ENCODE measurements around the gene PDE3B. TPM values are rescaled to one million over a fixed set of nuclear protein-coding genes. Genes with fewer than 3 reads are reported as not detected.

The PDE3B gene
- total RNA-seq, 1 experiment from 2014 or later: 4.8 TPM

DNA sequence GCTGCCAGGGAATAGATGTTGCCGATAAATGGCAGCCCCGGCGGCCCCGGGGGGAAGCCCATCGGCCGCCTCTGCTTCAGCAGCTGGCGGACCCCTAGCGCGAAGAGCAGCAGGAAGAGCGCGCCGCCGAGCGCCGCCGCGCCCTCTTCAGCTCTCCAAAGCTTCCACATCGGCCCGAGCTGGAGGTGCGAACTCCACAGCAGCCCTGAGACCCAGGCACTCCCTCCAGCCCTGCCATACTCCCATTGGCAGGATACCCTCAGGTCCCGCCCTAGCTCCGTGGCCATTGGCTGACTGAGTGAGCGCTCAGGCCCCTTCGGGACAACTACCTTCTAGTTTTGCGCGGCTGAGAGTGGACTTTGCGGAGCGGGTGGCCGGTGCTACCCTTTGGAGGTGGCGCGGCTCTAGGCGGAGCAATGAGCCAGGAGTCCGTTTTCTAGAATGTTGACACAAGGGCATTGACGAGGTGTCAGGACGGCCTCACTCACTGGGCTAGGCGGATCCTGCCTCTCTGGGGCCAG, 248.5 kb downstream of the PDE3B start, which contains the start of gene CYP2R1:
Gene CYP2R1 (minus strand): TSS at position 196 of the 521 bp plus-strand sequence. CDS start 26 bp downstream, at position 170.
- Histone ChIP-seq H3K4me3 (ENCODE audit: low read depth, low read length, poor library complexity, severe bottlenecking) (peak within 1 kb of the TSS; percentile 63), H3K27me3 (replicated peaks; ENCODE audit: insufficient read depth, low read depth, low read length, poor library complexity) (no peaks in the 10 kb centered on the region), H3K4me1 (ENCODE audit: insufficient read depth, low read length, poor library complexity, severe bottlenecking) (peaks cover 8% of the 10 kb centered on the region), H3K27ac (ENCODE audit: low read depth, low read length, poor library complexity, severe bottlenecking) (peak within 1 kb of the TSS; percentile 83), H3K9me3 (ENCODE audit: low read depth, low read length, poor library complexity, severe bottlenecking) (no peaks in the 10 kb centered on the region), H3K36me3 (ENCODE audit: insufficient read depth, low read length, poor library complexity, severe bottlenecking) (no peaks in the 10 kb centered on the region)
- DNase-seq (ENCODE audit: low spot score): peak; percentile 96
- ChIA-PET POLR2A (ENCODE audit: low non-redundant PET) (interaction anchor here (0.6 kb wide), 1 partner anchor 254 kb away, joined by 5 read pairs; no protein-coding TSS in a partner anchor), CTCF (interaction anchor here (1.7 kb wide), 1 partner anchor 16 kb away, joined by 14 read pairs; no protein-coding TSS in a partner anchor)
- BruUV-seq (replicated peaks): no TSS peak
- intact Hi-C loops (cut with micrococcal nuclease; ENCODE audit: unreplicated experiment): loop anchor here (5.0 kb wide), 1 partner anchor 370 kb away; the partner anchor contains the start of gene PSMA1
- TF ChIP-seq EZH2 (IDR thresholded peaks at IDR 0.05; ENCODE audit: borderline replicate concordance, low read depth, low read length, poor library complexity, severe bottlenecking): no peak
- TF ChIP-seq, protein P1, sequence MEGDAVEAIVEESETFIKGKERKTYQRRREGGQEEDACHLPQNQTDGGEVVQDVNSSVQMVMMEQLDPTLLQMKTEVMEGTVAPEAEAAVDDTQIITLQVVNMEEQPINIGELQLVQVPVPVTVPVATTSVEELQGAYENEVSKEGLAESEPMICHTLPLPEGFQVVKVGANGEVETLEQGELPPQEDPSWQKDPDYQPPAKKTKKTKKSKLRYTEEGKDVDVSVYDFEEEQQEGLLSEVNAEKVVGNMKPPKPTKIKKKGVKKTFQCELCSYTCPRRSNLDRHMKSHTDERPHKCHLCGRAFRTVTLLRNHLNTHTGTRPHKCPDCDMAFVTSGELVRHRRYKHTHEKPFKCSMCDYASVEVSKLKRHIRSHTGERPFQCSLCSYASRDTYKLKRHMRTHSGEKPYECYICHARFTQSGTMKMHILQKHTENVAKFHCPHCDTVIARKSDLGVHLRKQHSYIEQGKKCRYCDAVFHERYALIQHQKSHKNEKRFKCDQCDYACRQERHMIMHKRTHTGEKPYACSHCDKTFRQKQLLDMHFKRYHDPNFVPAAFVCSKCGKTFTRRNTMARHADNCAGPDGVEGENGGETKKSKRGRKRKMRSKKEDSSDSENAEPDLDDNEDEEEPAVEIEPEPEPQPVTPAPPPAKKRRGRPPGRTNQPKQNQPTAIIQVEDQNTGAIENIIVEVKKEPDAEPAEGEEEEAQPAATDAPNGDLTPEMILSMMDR (conservative IDR thresholded peaks at IDR 0.05; ENCODE audit: low read depth, low read length): no peak

DNA sequence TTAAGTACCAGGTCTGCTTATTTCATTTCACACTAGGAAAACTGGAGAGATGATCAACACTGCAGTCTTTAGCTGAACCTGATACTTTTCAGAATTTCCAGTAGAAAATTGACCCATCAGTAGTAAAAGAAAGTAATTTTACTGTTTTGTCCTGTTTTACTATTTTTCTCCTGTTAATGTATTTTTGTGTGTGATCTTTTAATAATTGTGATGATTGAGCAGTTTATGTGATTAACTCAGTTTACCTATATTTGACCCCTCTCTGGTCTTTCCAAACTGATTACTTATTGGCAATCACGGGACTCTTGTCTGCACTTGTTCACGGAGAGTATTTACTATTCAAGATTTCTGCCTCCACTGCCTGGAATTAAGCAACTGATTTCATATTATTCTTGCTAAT, 249.0 kb downstream of the PDE3B start:
- H3K36me3 ChIP-seq (ENCODE audit: insufficient read depth, low read length, poor library complexity, severe bottlenecking): no peaks in the 10 kb centered on the region
- POLR2A ChIA-PET (ENCODE audit: low non-redundant PET): interaction anchor here (0.6 kb wide), 1 partner anchor 255 kb away, joined by 5 read pairs; no protein-coding TSS in a partner anchor
- H3K4me3 ChIP-seq (ENCODE audit: low read depth, low read length, poor library complexity, severe bottlenecking): peak overlapping the region; percentile 63
- BruUV-seq (replicated peaks): TSS peak; percentile 52
- no peaks in the 10 kb centered on the region for H3K27me3 ChIP-seq (replicated peaks; ENCODE audit: insufficient read depth, low read depth, low read length, poor library complexity)
- peaks cover 8% of the 10 kb centered on the region for H3K4me1 ChIP-seq (ENCODE audit: insufficient read depth, low read length, poor library complexity, severe bottlenecking)
- TF ChIP-seq, protein P1 (conservative IDR thresholded peaks at IDR 0.05; ENCODE audit: low read depth, low read length): no peak
- no peak for TF ChIP-seq EZH2 (IDR thresholded peaks at IDR 0.05; ENCODE audit: borderline replicate concordance, low read depth, low read length, poor library complexity, severe bottlenecking)
- intact Hi-C loops (cut with micrococcal nuclease; ENCODE audit: unreplicated experiment): loop anchor here (5.0 kb wide), 1 partner anchor 370 kb away; the partner anchor contains the start of gene PSMA1
- no peaks in the 10 kb centered on the region for H3K9me3 ChIP-seq (ENCODE audit: low read depth, low read length, poor library complexity, severe bottlenecking)
- H3K27ac ChIP-seq (ENCODE audit: low read depth, low read length, poor library complexity, severe bottlenecking): no peak overlapping the region
- CTCF ChIA-PET: interaction anchor here (1.7 kb wide), 1 partner anchor 16 kb away, joined by 14 read pairs; no protein-coding TSS in a partner anchor
- no peak for DNase-seq (ENCODE audit: low spot score)

DNA sequence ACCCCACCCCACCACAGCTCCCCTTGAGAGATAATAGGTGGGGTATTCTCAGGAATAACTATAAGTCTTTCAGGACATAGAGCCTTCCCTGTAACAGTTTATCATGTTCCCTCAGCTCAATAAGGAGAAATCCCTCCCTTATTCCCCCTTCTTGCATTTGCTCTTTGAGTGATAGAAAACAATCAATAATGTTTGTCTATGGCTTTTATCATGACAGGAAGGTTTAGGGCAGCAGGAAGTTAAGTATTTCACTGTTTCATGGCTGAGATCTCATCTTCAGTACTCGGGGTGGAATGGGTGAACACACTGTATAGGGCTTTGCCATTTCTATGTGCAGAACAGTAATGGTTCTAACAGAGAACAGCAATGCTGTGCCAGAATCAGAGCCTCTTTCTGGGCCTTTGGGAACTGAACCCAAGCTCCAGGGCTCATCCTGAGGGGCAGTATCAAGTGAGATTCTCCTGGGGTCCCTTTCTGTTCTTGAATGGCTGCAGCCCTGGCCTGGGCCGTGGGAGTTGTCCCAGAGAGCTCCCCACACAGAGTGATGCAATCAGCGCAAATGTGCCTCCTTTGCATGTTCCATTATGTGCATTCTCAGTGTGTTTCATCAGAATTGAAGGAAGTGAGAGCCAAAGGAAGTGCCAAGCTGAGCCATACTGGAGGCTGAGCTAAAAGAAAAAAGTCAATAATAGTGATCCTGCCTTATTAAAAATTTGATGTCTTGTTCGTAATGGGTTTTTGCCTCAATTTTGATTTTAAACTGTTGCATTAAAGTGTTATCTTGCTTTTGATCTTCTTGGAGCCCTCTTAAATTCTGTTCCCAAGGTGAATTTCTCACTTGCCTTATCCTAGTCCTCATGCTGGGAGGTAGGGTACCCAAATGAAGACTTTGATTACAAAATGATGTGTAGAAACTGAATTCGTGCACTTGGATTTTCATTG, 251.3 kb downstream of the PDE3B start:
- Histone ChIP-seq H3K36me3 (ENCODE audit: insufficient read depth, low read length, poor library complexity, severe bottlenecking) (no peaks in the 10 kb centered on the region), H3K9me3 (ENCODE audit: low read depth, low read length, poor library complexity, severe bottlenecking) (no peaks in the 10 kb centered on the region), H3K27ac (ENCODE audit: low read depth, low read length, poor library complexity, severe bottlenecking) (peak overlapping the region; percentile 48), H3K4me1 (ENCODE audit: insufficient read depth, low read length, poor library complexity, severe bottlenecking) (peaks cover 8% of the 10 kb centered on the region), H3K4me3 (ENCODE audit: low read depth, low read length, poor library complexity, severe bottlenecking) (no peak overlapping the region), H3K27me3 (replicated peaks; ENCODE audit: insufficient read depth, low read depth, low read length, poor library complexity) (no peaks in the 10 kb centered on the region)
- ChIA-PET POLR2A (ENCODE audit: low non-redundant PET) (no interaction called here), CTCF (interaction anchor here (1.5 kb wide), 1 partner anchor 13 kb away, joined by 3 read pairs; no protein-coding TSS in a partner anchor)
- intact Hi-C loops (cut with micrococcal nuclease; ENCODE audit: unreplicated experiment): loop anchor here (5.0 kb wide), 1 partner anchor 373 kb away; the partner anchor contains the start of gene PSMA1
- peak; percentile 61 for DNase-seq (ENCODE audit: low spot score)
- no peak for TF ChIP-seq EZH2 (IDR thresholded peaks at IDR 0.05; ENCODE audit: borderline replicate concordance, low read depth, low read length, poor library complexity, severe bottlenecking)
- TF ChIP-seq, protein P1 (conservative IDR thresholded peaks at IDR 0.05; ENCODE audit: low read depth, low read length): no peak
- no TSS peak for BruUV-seq (replicated peaks)
